Ascending aorta (tissue), 2 donors: ENCODE results near the gene FAM3D. TPM values are rescaled to one million over a fixed set of nuclear protein-coding genes. Genes with fewer than 3 reads are reported as not detected.
A peak's percentile ranks its signal among the peaks of the same experiment; 100 is the strongest.

Experiments used
- DNase-seq, 2 donors: peaks; one replicate each; pipeline ENCODE4 v3.0.0-alpha.2; 2019; ENCODE audit warnings: low spot score in 2 of 2
- H3K27ac ChIP-seq, 2 donors: fragments of 200-600 bp; sonication (generic); one replicate each; pipeline ENCODE4 v1.5.1; 2016 to 2017; ENCODE audit warnings: mild to moderate bottlenecking in 1 of 2
- H3K27me3 ChIP-seq: fragments of 200-600 bp; sonication (generic); one replicate; pipeline ENCODE4 v1.5.1; 2017
- H3K36me3 ChIP-seq, 2 donors: fragments of 200-600 bp; sonication (generic); one replicate each; pipeline ENCODE4 v1.5.1; 2016
- H3K4me1 ChIP-seq, 2 donors: fragments of 200-600 bp; sonication (generic); one replicate each; pipeline ENCODE4 v1.5.1; 2016 to 2017; ENCODE audit warnings: mild to moderate bottlenecking in 1 of 2
- H3K4me3 ChIP-seq, 2 donors: fragments of 200-600 bp; sonication (generic); one replicate each; pipeline ENCODE4 v1.5.1; 2016 to 2017; ENCODE audit warnings: mild to moderate bottlenecking in 1 of 2
- H3K9me3 ChIP-seq, 2 donors: fragments of 200-600 bp; sonication (generic); one replicate each; pipeline ENCODE4 v1.5.1; 2016
- CTCF ChIP-seq, 3 experiments: fragments of 200-600 bp in 2 of 3; fragments of 450-650 bp in 1 of 3; sonication (generic) in 2 of 3; IDR thresholded peaks; one replicate each; pipeline ENCODE4 v1.5.1; 2016 to 2019; ENCODE audit warnings: antibody characterized with exemption in 3 of 3, mild to moderate bottlenecking in 1 of 3, moderate library complexity in 1 of 3
- intact Hi-C: fragments of 100-400 bp; cut with DNase I; formaldehyde crosslinking; loops from one replicate; pipeline ENCODE4 v1.15.1; 2023
- total RNA-seq: library from RNA; depleted of rRNA; stranded (reverse); fragments of >200 nt; gene quantifications from one replicate; pipeline ENCODE4 v1.1.0, GENCODE V29; 2016

Gene FAM3D
- total RNA-seq, 1 donor from 2014 or later: not detected

GRCh38 chr3:58628823-58629562 lies 37.6 kb downstream of the FAM3D start:
- no peak for DNase-seq
- intact Hi-C loops: no loop called here
- Histone ChIP-seq H3K27me3 (no peaks in the 10 kb centered on the region), H3K4me3 (no peak overlapping the region), H3K4me1 (no peaks in the 10 kb centered on the region), H3K36me3 (no peaks in the 10 kb centered on the region), H3K27ac (peak overlapping the region in 1 of 2 donors; percentile 30), H3K9me3 (no peaks in the 10 kb centered on the region)
- TF ChIP-seq CTCF (IDR thresholded peaks at IDR 0.05): no peak

- H3K36me3 ChIP-seq: no peaks in the 10 kb centered on the region
- no peaks in the 10 kb centered on the region for H3K27me3 ChIP-seq
- no peaks in the 10 kb centered on the region for H3K9me3 ChIP-seq
- H3K4me3 ChIP-seq: no peak overlapping the region
- peak overlapping the region in 1 of 2 donors; percentile 17 for H3K27ac ChIP-seq
- no peaks in the 10 kb centered on the region for H3K4me1 ChIP-seq
- DNase-seq: no peak
- intact Hi-C loops: no loop called here
- TF ChIP-seq CTCF (IDR thresholded peaks at IDR 0.05): no peak
These were observed 38.6 kb downstream of the FAM3D start for GRCh38 chr3:58627941-58628340.

DNA sequence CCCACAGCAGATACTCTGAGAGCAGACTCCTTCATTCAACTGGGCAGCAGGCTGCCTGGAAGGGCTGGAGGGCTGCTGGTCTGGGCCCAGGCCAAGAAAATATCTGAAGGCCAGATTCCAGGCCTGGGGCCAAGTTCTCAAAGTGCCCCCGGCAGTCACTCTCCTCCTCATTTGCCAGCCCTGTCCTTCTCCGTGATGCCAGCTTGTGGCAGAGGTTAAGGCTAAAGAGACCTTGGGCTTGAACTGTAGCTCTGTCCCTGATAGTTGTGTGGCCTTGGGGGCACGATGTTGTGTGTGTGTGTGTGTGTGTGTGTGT lies 39.0 kb downstream of the FAM3D start:
- DNase-seq: no peak
- intact Hi-C loops: no loop called here
- H3K4me1 ChIP-seq: no peaks in the 10 kb centered on the region
- no peak overlapping the region for H3K4me3 ChIP-seq
- no peak for TF ChIP-seq CTCF (IDR thresholded peaks at IDR 0.05)
- no peaks in the 10 kb centered on the region for H3K27me3 ChIP-seq
- no peaks in the 10 kb centered on the region for H3K9me3 ChIP-seq
- no peak overlapping the region for H3K27ac ChIP-seq
- no peaks in the 10 kb centered on the region for H3K36me3 ChIP-seq

- no peak for TF ChIP-seq CTCF (IDR thresholded peaks at IDR 0.05)
- no peak for DNase-seq
- Histone ChIP-seq H3K4me1 (no peaks in the 10 kb centered on the region), H3K27ac (no peak overlapping the region), H3K4me3 (no peak overlapping the region), H3K27me3 (no peaks in the 10 kb centered on the region), H3K36me3 (no peaks in the 10 kb centered on the region), H3K9me3 (no peaks in the 10 kb centered on the region)
- intact Hi-C loops: no loop called here
These were observed 39.6 kb downstream of the FAM3D start for GRCh38 chr3:58626841-58627569.

GRCh38 chr3:58625196-58625824 lies 41.3 kb downstream of the FAM3D start:
- H3K9me3 ChIP-seq: no peaks in the 10 kb centered on the region
- DNase-seq: no peak
- no peaks in the 10 kb centered on the region for H3K36me3 ChIP-seq
- H3K4me1 ChIP-seq: no peaks in the 10 kb centered on the region
- intact Hi-C loops: no loop called here
- no peak overlapping the region for H3K27ac ChIP-seq
- H3K4me3 ChIP-seq: no peak overlapping the region
- TF ChIP-seq CTCF (IDR thresholded peaks at IDR 0.05): no peak
- no peaks in the 10 kb centered on the region for H3K27me3 ChIP-seq
